Naive thymus-derived CD4-positive, alpha-beta T cell (primary cell): ENCODE measurements around the gene EIPR1. TPM values are rescaled to one million over a fixed set of nuclear protein-coding genes. Genes with fewer than 3 reads are reported as not detected.
A peak's percentile ranks its signal among the peaks of the same experiment; 100 is the strongest.
"Not testable (repeated sequence)": the region's sequence is repeated elsewhere in the genome, so short reads cannot be mapped to it uniquely, and the experiment has no call there.

ENCODE experiments used
- ATAC-seq: fragments of 150-1000 bp; cut with Tn5 transposase; 2 replicates; pipeline ENCODE4 v1.10.0; 2021; ENCODE audit warnings: mild to moderate bottlenecking, moderate library complexity
- CTCF ChIA-PET: fragments of 350-600 bp; sonication (Branson Sonifier 250); formaldehyde crosslinking; loops from one replicate; lab custom pipeline; 2021; ENCODE audit warnings: antibody characterized with exemption; lab: Charles Lee
- POLR2A ChIA-PET: fragments of 350-600 bp; sonication (Branson Sonifier 250); formaldehyde crosslinking; loops from one replicate; lab custom pipeline; 2021; ENCODE audit warnings: antibody characterized with exemption, inconsistent platforms; lab: Charles Lee
- DNase-seq, 9 donors: peaks; one replicate each; pipeline versions ENCODE4 v3.0.0 to v3.0.0-alpha.2; 2020 to 2022; ENCODE audit warnings: mixed read lengths in 1 of 9
- H3K27ac ChIP-seq: one replicate; pipeline ENCODE4 v1.7.0; 2013; ENCODE audit warnings: mild to moderate bottlenecking, low read depth, low read length, moderate library complexity
- H3K27me3 ChIP-seq, 2 donors: one replicate each; pipeline ENCODE4 v1.7.0; 2013; ENCODE audit warnings: low read length in 2 of 2, mild to moderate bottlenecking in 2 of 2, moderate library complexity in 2 of 2; ENCODE audit not compliant: control insufficient read depth in 2 of 2, insufficient read depth in 2 of 2
- H3K36me3 ChIP-seq, 3 experiments: 1 replicate in 2 of 3; 2 replicates in 1 of 3; pipeline ENCODE4 v1.7.0; 2013; ENCODE audit warnings: low read length in 3 of 3, mild to moderate bottlenecking in 3 of 3, moderate library complexity in 1 of 3; ENCODE audit not compliant: insufficient read depth in 3 of 3, control insufficient read depth in 2 of 3
- H3K4me1 ChIP-seq, 2 donors: one replicate each; pipeline ENCODE4 v1.7.0; 2013; ENCODE audit warnings: low read length in 2 of 2, mild to moderate bottlenecking in 2 of 2, moderate library complexity in 1 of 2; ENCODE audit not compliant: control insufficient read depth in 2 of 2, insufficient read depth in 2 of 2
- H3K4me3 ChIP-seq: 2 replicates; pipeline ENCODE4 v1.7.0; 2013; ENCODE audit warnings: mild to moderate bottlenecking, low read length
- H3K9me3 ChIP-seq, 3 experiments: 1 replicate in 2 of 3; 2 replicates in 1 of 3; pipeline ENCODE4 v1.7.0; 2013; ENCODE audit warnings: low read length in 3 of 3; ENCODE audit not compliant: control insufficient read depth in 2 of 3
- H3K27ac Mint-ChIP-seq, 9 donors: one replicate each; pipeline ENCODE4 v1.8.0; 2020 to 2022; ENCODE audit warnings: mixed read lengths in 9 of 9, mild to moderate bottlenecking in 8 of 9, moderate library complexity in 5 of 9, inconsistent platforms in 2 of 9
- H3K27me3 Mint-ChIP-seq, 5 donors: one replicate each; pipeline ENCODE4 v1.8.0; 2021 to 2022; ENCODE audit warnings: mixed read lengths in 5 of 5, mild to moderate bottlenecking in 1 of 5
- H3K36me3 Mint-ChIP-seq, 5 donors: one replicate each; pipeline ENCODE4 v1.8.0; 2020 to 2022; ENCODE audit warnings: mixed read lengths in 5 of 5, mild to moderate bottlenecking in 3 of 5, inconsistent platforms in 1 of 5
- H3K4me1 Mint-ChIP-seq, 7 donors: one replicate each; pipeline ENCODE4 v1.8.0; 2020 to 2022; ENCODE audit warnings: mixed read lengths in 7 of 7, mild to moderate bottlenecking in 3 of 7, inconsistent platforms in 1 of 7
- H3K4me3 Mint-ChIP-seq, 10 donors: one replicate each; pipeline ENCODE4 v1.8.0; 2020 to 2022; ENCODE audit warnings: mild to moderate bottlenecking in 10 of 10, mixed read lengths in 10 of 10, moderate library complexity in 6 of 10, inconsistent platforms in 2 of 10
- H3K9me3 Mint-ChIP-seq, 11 donors: one replicate each; pipeline ENCODE4 v1.8.0; 2020 to 2022; ENCODE audit warnings: mixed read lengths in 11 of 11, mild to moderate bottlenecking in 4 of 11, inconsistent platforms in 1 of 11, moderate library complexity in 1 of 11
- intact Hi-C, 2 donors: fragments of 100-400 bp; cut with micrococcal nuclease; formaldehyde crosslinking; loops; one replicate each; pipeline ENCODE4 v1.15.1; 2023
- polyA plus RNA-seq, 2 donors: library from polyadenylated mRNA; unstranded; fragments of 300-500 nt; fragmentation: Illumina TruSeq; gene quantifications; one replicate each; pipeline ENCODE4 v1.2.3, GENCODE V29; 2021
- total RNA-seq, 6 experiments: library from RNA in 5 of 6; stranded (reverse) in 5 of 6; gene quantifications; 1 replicate in 5 of 6; 2 replicates in 1 of 6; pipeline ENCODE4 v1.2.3 and lab custom pipeline; 2021 to 2026

EIPR1 gene
- total and polyA plus RNA-seq, 7 experiments from 2014 or later: 24.4 to 46.2 (median 27.3) TPM

DNA sequence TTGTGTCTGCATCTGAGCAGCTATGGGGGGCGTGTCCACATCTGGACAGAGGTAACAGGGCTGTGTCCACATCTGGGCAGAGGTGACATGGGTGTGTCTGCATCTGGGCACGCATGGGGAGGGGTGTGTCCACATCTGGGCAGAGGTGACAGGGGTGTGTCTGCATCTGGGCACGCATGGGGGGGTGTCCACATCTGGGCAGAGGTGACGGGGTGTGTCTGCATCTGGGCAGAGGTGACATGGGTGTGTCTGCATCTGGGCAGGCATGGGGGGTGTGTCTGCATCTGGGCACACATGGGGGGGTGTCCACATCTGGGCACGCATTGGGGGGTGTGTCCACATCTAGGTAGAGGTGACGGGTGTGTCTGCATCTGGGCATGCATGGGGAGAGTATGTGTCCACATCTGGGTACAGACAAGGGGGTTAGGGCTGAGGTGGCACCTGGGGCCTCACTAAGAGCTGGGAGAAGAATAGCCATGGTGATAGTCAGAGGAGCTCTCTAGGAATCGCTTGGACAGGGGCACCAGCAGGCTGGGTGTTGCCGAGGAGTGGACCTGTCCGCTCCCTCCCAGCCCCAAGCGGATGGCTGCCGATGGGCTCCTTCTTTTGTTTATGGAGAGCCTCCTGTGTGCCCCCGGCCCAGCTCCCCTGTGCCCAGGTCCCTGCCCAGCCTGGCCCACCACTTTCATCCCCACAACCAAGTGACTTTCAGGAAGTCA lies 177.8 kb downstream of the EIPR1 start:
- Histone ChIP-seq H3K27me3 (no peaks in the 10 kb centered on the region), H3K36me3 (peaks cover 0 to 27% (median 0%) of the 10 kb centered on the region in 3 experiments), H3K4me1 (no peaks in the 10 kb centered on the region), H3K4me3 (no peak overlapping the region), H3K27ac (no peak overlapping the region), H3K9me3 (no peaks in the 10 kb centered on the region)
- Mint-ChIP-seq H3K27ac (peak overlapping the region in 2 of 9 donors; percentile 9 to 36), H3K9me3 (peaks cover 0 to 2% (median 0%) of the 10 kb centered on the region in 11 donors), H3K36me3 (peaks cover 0 to 45% (median 15%) of the 10 kb centered on the region in 5 donors), H3K27me3 (no peaks in the 10 kb centered on the region), H3K4me1 (peaks cover 2 to 13% (median 8%) of the 10 kb centered on the region in 7 donors), H3K4me3 (no peak overlapping the region)
- ATAC-seq (peak; percentile 21), DNase-seq (no peak)
- ChIA-PET CTCF (no interaction called here), POLR2A (no interaction called here)
- intact Hi-C loops: no loop called here

GRCh38 chr2:3198671-3199192 lies 178.9 kb downstream of the EIPR1 start:
- ATAC-seq, H3K9me3 Mint-ChIP-seq, POLR2A ChIA-PET, H3K27me3 ChIP-seq, H3K4me1 ChIP-seq, DNase-seq, H3K27me3 Mint-ChIP-seq, H3K4me1 Mint-ChIP-seq, H3K27ac ChIP-seq, CTCF ChIA-PET, H3K4me3 ChIP-seq, H3K27ac Mint-ChIP-seq, H3K9me3 ChIP-seq: not testable (repeated sequence)
- Mint-ChIP-seq H3K36me3 (peaks cover 0 to 55% (median 10%) of the 10 kb centered on the region in 5 donors), H3K4me3 (peak overlapping the region in 1 of 10 donors; percentile 19)
- intact Hi-C loops: loop anchor here (1.0 kb wide), 1 partner anchor 105 kb away; no protein-coding TSS in a partner anchor
- H3K36me3 ChIP-seq: peaks cover 0 to 35% (median 3%) of the 10 kb centered on the region in 3 experiments

DNA sequence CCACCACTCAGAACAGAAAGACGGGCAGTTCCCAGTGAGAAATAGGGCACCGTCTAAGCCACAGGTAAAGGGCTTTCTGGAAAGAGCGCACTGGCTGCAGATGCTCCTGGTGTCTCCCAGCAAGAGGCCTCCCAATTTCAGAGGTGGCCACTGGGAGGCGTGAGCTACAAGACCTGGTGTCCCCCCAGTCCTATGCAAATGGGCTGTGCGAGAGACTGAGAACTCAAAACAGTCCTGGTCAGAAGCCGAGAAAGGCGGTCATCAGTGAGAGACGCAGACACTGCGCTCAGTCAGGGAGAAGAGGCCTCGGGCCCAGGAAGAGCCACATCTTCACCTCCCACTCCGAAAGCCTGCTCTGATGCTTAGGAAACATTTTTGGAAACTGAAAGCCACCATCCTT lies 179.5 kb downstream of the EIPR1 start:
- Mint-ChIP-seq H3K9me3 (peaks cover 0 to 2% (median 0%) of the 10 kb centered on the region in 11 donors), H3K27me3 (no peaks in the 10 kb centered on the region), H3K4me1 (peaks cover 0 to 5% (median 2%) of the 10 kb centered on the region in 7 donors), H3K4me3 (no peak overlapping the region), H3K27ac (peak overlapping the region in 1 of 9 donors; percentile 29), H3K36me3 (peaks cover 0 to 53% (median 7%) of the 10 kb centered on the region in 5 donors)
- H3K27me3 ChIP-seq: no peaks in the 10 kb centered on the region
- ChIA-PET CTCF (no interaction called here), POLR2A (no interaction called here)
- no peak overlapping the region for H3K27ac ChIP-seq
- peak in 1 of 9 donors; percentile 9 for DNase-seq
- H3K9me3 ChIP-seq: no peaks in the 10 kb centered on the region
- no peak overlapping the region for H3K4me3 ChIP-seq
- no peak for ATAC-seq
- peaks cover 0 to 41% (median 8%) of the 10 kb centered on the region in 3 experiments for H3K36me3 ChIP-seq
- intact Hi-C loops: loop anchor here (1.0 kb wide), 1 partner anchor 105 kb away; no protein-coding TSS in a partner anchor
- no peaks in the 10 kb centered on the region for H3K4me1 ChIP-seq

- intact Hi-C loops: no loop called here
- Mint-ChIP-seq H3K9me3 (peaks cover 0 to 2% (median 0%) of the 10 kb centered on the region in 11 donors), H3K36me3 (peaks cover 0 to 51% (median 5%) of the 10 kb centered on the region in 5 donors), H3K27ac (peak overlapping the region in 1 of 9 donors; percentile 58), H3K4me3 (no peak overlapping the region), H3K4me1 (peaks cover 0 to 5% (median 0%) of the 10 kb centered on the region in 7 donors), H3K27me3 (no peaks in the 10 kb centered on the region)
- no peaks in the 10 kb centered on the region for H3K9me3 ChIP-seq
- ATAC-seq (no peak), DNase-seq (no peak)
- ChIA-PET CTCF (interaction anchor here (1.2 kb wide), 1 partner anchor 106 kb away, joined by 4 read pairs; no protein-coding TSS in a partner anchor), POLR2A (interaction anchor here (0.6 kb wide), 1 partner anchor 103 kb away, joined by 3 read pairs; no protein-coding TSS in a partner anchor)
- peaks cover 0 to 49% (median 8%) of the 10 kb centered on the region in 3 experiments for H3K36me3 ChIP-seq
- H3K4me3 ChIP-seq: no peak overlapping the region
- no peaks in the 10 kb centered on the region for H3K27me3 ChIP-seq
- H3K4me1 ChIP-seq: no peaks in the 10 kb centered on the region
- H3K27ac ChIP-seq: no peak overlapping the region
Observed at GRCh38 chr2:3197308-3197707, 180.3 kb downstream of the EIPR1 start.

DNA sequence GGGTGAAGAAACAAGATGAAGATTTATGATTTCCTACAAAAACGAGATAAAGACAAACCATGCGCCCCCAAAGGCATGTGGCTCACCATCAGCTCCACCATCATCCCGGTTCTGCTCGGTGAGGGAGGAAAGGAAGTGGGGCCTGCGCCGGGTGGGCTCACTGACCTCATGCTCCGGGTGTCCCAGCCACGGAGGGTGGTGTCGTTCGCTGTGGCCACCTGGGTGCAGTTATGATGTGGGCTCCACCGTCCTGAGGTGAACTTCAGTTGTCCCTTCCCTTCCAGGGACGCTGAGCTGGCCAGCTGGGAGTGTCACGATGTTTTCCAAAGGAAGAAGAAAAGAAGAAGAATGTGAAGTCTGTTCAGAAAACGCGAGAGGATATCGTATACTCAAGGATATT lies 180.9 kb downstream of the EIPR1 start:
- DNase-seq (no peak), ATAC-seq (no peak)
- Histone ChIP-seq H3K36me3 (peaks cover 0 to 55% (median 8%) of the 10 kb centered on the region in 3 experiments), H3K27ac (no peak overlapping the region), H3K4me3 (no peak overlapping the region), H3K9me3 (no peaks in the 10 kb centered on the region), H3K4me1 (no peaks in the 10 kb centered on the region), H3K27me3 (no peaks in the 10 kb centered on the region)
- Mint-ChIP-seq H3K27me3 (no peaks in the 10 kb centered on the region), H3K4me1 (peaks cover 0 to 5% (median 0%) of the 10 kb centered on the region in 7 donors), H3K36me3 (peaks cover 0 to 56% (median 9%) of the 10 kb centered on the region in 5 donors), H3K27ac (peak overlapping the region in 1 of 9 donors; percentile 58), H3K9me3 (peaks cover 0 to 2% (median 0%) of the 10 kb centered on the region in 11 donors), H3K4me3 (no peak overlapping the region)
- intact Hi-C loops: no loop called here
- POLR2A ChIA-PET: interaction anchor here (0.6 kb wide), 1 partner anchor 104 kb away, joined by 3 read pairs; no protein-coding TSS in a partner anchor
- CTCF ChIA-PET: interaction anchor here (1.2 kb wide), 1 partner anchor 106 kb away, joined by 4 read pairs; no protein-coding TSS in a partner anchor

DNA sequence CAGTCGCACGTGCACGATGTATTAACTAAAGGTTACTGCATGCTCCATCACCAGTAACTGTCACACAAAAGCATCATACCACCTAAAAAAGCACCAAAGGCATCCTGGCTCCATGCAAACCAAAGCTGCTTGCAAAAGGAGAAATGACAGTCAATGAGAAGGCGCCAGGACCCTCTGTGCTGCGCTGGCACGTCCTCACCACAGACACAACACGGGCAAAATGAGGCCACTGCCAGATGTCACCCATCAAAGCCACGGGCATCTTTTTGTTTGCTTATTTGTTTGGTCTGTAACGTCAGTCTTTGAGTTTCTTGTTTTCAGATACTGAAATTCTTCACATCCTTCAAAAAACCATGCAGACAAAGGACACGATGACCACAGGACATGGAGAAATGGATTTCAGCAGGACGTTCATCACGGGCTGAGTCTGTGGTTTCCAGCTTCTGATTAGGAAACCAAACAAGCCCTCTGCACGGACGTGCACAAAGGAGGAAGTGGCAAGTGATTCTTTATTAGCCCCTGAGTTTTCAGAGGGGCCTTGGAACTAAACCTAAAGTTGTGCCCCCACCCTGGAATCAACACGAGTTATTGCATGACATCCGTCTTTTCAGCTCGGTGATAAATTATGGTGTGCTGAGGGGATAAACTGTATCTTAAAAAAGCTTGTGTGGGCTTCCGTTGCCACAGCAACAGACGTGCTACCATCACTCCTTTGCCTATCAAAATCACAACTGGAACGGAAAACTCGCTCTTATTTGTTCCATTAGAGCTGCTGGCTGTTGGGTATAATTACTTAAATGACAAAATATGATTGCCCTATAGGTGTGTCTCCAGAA lies 181.8 kb downstream of the EIPR1 start:
- peaks cover 0 to 5% (median 0%) of the 10 kb centered on the region in 7 donors for H3K4me1 Mint-ChIP-seq
- ATAC-seq: peak; percentile 53
- H3K36me3 Mint-ChIP-seq: peaks cover 0 to 54% (median 13%) of the 10 kb centered on the region in 5 donors

More for the DNA sequence above, 181.8 kb downstream of the EIPR1 start:
- ChIA-PET POLR2A (no interaction called here), CTCF (interaction anchor here (1.2 kb wide), 1 partner anchor 107 kb away, joined by 4 read pairs; no protein-coding TSS in a partner anchor)
- Histone ChIP-seq H3K4me3 (no peak overlapping the region), H3K27ac (no peak overlapping the region), H3K27me3 (no peaks in the 10 kb centered on the region), H3K36me3 (peaks cover 0 to 61% (median 8%) of the 10 kb centered on the region in 3 experiments), H3K4me1 (no peaks in the 10 kb centered on the region), H3K9me3 (no peaks in the 10 kb centered on the region)
- Mint-ChIP-seq H3K27ac (peak overlapping the region in 1 of 9 donors; percentile 34), H3K9me3 (peaks cover 0 to 2% (median 0%) of the 10 kb centered on the region in 11 donors), H3K27me3 (no peaks in the 10 kb centered on the region), H3K4me3 (no peak overlapping the region)
- intact Hi-C loops: no loop called here
- DNase-seq: no peak
